HepG2 (cell line): ENCODE data around the gene GRIK1. TPM values are rescaled to one million over a fixed set of nuclear protein-coding genes. Genes with fewer than 3 reads are reported as not detected.

Experiments
- ATAC-seq: fragments of 200-7000 bp; cut with Tn5 transposase; 3 replicates; pipeline ENCODE4 v1.9.1; 2020; ENCODE audit warnings: mild to moderate bottlenecking, moderate library complexity
- BruUV-seq: library from RNA; stranded (reverse); fragments of 400-500 nt; replicated peaks from 2 replicates; lab custom pipeline; 2021; lab: Mats Ljungman, UMichigan
- CTCF ChIA-PET: fragments of 300-600 bp; formaldehyde crosslinking; extraction: SDS; loops from one replicate; lab custom pipeline; 2021; ENCODE audit warnings: low total read pairs, inconsistent platforms, low intra/inter-chr PET ratio; lab: Yijun Ruan, JAX
- POLR2A ChIA-PET: fragments of 350-600 bp; sonication (Branson Sonifier 250); formaldehyde crosslinking; loops from one replicate; lab custom pipeline; 2020; ENCODE audit warnings: antibody characterized with exemption, inconsistent platforms; lab: Yijun Ruan, JAX
- DNase-seq: peaks from one replicate; pipeline ENCODE4 v3.0.0-alpha.2; 2015; ENCODE audit warnings: low spot score
- FAIRE-seq: peaks from 3 replicates; lab custom pipeline; 2011; peaks lifted over from hg19 to GRCh38; lab: Jason Lieb, UNC
- H2AFZ ChIP-seq: one replicate; pipeline ENCODE4 v1.6.1; 2011; ENCODE audit warnings: low read length, inconsistent platforms
- H3K27ac ChIP-seq: fragments of 300-600 bp; 3 replicates; pipeline ENCODE4 v1.8.0; 2011; ENCODE audit warnings: mixed run types, mild to moderate bottlenecking, mixed read lengths, low read length, inconsistent platforms; ENCODE audit not compliant: insufficient read depth; ENCODE audit errors: extremely low read length
- H3K27me3 ChIP-seq, 2 experiments: fragments of 200-600 bp in 1 of 2; 2 replicates in 1 of 2; 3 replicates in 1 of 2; pipeline versions ENCODE4 v1.6.0 to v1.8.0; 2011; ENCODE audit warnings: low read length in 2 of 2, mild to moderate bottlenecking in 2 of 2, moderate library complexity in 2 of 2, inconsistent platforms in 1 of 2; ENCODE audit not compliant: insufficient read depth in 2 of 2, control insufficient read depth in 1 of 2
- H3K36me3 ChIP-seq, 2 experiments: fragments of 200-600 bp in 1 of 2; replicated peaks in 1 of 2; 2 replicates in 1 of 2; 3 replicates in 1 of 2; pipeline versions ENCODE4 v1.5.1 to v1.8.0; 2011; ENCODE audit warnings: low read length in 2 of 2, inconsistent platforms in 1 of 2; ENCODE audit not compliant: insufficient read depth in 2 of 2, control insufficient read depth in 1 of 2
- H3K4me1 ChIP-seq: 2 replicates; pipeline ENCODE4 v1.5.1; 2012; ENCODE audit warnings: low read length, inconsistent platforms; ENCODE audit not compliant: insufficient read depth
- H3K4me2 ChIP-seq: 2 replicates; pipeline ENCODE4 v1.6.0; 2011; ENCODE audit warnings: low read depth, low read length, inconsistent platforms
- H3K4me3 ChIP-seq, 3 experiments: fragments of 200-600 bp in 1 of 3; sonication (generic), shearing (Covaris generic) in 1 of 3; replicated peaks in 1 of 3; 2 replicates each; pipeline ENCODE4 v1.5.1; 2011 to 2016; ENCODE audit warnings: low read length in 3 of 3, inconsistent platforms in 2 of 3, low read depth in 2 of 3, mild to moderate bottlenecking in 2 of 3, control low read depth in 1 of 3, mixed read lengths in 1 of 3; ENCODE audit not compliant: insufficient read depth in 1 of 3
- H3K79me2 ChIP-seq: one replicate; pipeline ENCODE4 v1.6.1; 2011; ENCODE audit warnings: low read length, inconsistent platforms; ENCODE audit not compliant: insufficient read depth
- H3K9ac ChIP-seq: 2 replicates; pipeline ENCODE4 v1.6.0; 2011; ENCODE audit warnings: mild to moderate bottlenecking, low read depth, low read length, inconsistent platforms; ENCODE audit not compliant: insufficient read depth
- H3K9me3 ChIP-seq: 2 replicates; pipeline ENCODE4 v1.5.1; 2012; ENCODE audit warnings: mild to moderate bottlenecking, low read length
- H4K20me1 ChIP-seq: 2 replicates; pipeline ENCODE4 v1.6.0; 2011; ENCODE audit warnings: inconsistent platforms, mild to moderate bottlenecking, low read length, moderate library complexity; ENCODE audit not compliant: insufficient read depth
- CBX2 ChIP-seq, 2 experiments: fragments of 200-600 bp in 1 of 2; sonication (generic); formaldehyde crosslinking in 1 of 2; IDR thresholded peaks; 2 replicates each; pipeline versions ENCODE4 v1.7.0 to v1.8.1; 2018 to 2022; ENCODE audit warnings: low read depth in 2 of 2, low read length in 1 of 2, mild to moderate bottlenecking in 1 of 2, missing genetic modification reagents in 1 of 2
- KLF13 ChIP-seq: sonication (generic); formaldehyde crosslinking; IDR thresholded peaks from 2 replicates; pipeline ENCODE4 v1.4.0; 2020; ENCODE audit warnings: mild to moderate bottlenecking, missing genetic modification reagents
- KLF9 ChIP-seq: IDR thresholded peaks from 2 replicates; pipeline ENCODE4 v1.6.1; 2016; ENCODE audit warnings: low read depth
- LCORL ChIP-seq, 2 experiments: fragments of 450-650 bp in 1 of 2; sonication (generic) in 1 of 2; formaldehyde crosslinking in 1 of 2; IDR thresholded peaks; 2 replicates each; pipeline versions ENCODE4 v1.5.0 to v1.6.1; 2017 to 2020; ENCODE audit warnings: antibody characterized with exemption in 1 of 2, missing genetic modification reagents in 1 of 2
- POLR2A ChIP-seq, 2 experiments: IDR thresholded peaks; 2 replicates each; pipeline ENCODE4 v1.6.1; 2011; ENCODE audit warnings: low read depth in 2 of 2, low read length in 2 of 2, mild to moderate bottlenecking in 1 of 2, moderate library complexity in 1 of 2; ENCODE audit not compliant: insufficient read depth in 1 of 2
- REL ChIP-seq: sonication (generic); formaldehyde crosslinking; conservative IDR thresholded peaks from 2 replicates; pipeline ENCODE4 v1.8.0; 2022; ENCODE audit warnings: mild to moderate bottlenecking, missing genetic modification reagents, moderate library complexity
- ZBTB21 ChIP-seq: sonication (generic); formaldehyde crosslinking; IDR thresholded peaks from 2 replicates; pipeline ENCODE4 v1.4.0; 2020; ENCODE audit warnings: missing genetic modification reagents
- ZFP90 ChIP-seq: sonication (generic); formaldehyde crosslinking; IDR thresholded peaks from 2 replicates; pipeline ENCODE4 v1.8.0; 2022; ENCODE audit warnings: missing genetic modification reagents, mild to moderate bottlenecking, inconsistent platforms, borderline replicate concordance
- ZNF34 ChIP-seq: sonication (generic); formaldehyde crosslinking; IDR thresholded peaks from 2 replicates; pipeline ENCODE4 v1.4.0; 2020; ENCODE audit warnings: mild to moderate bottlenecking, missing genetic modification reagents, borderline replicate concordance
- ZNF563 ChIP-seq: sonication (generic); formaldehyde crosslinking; IDR thresholded peaks from 2 replicates; pipeline ENCODE4 v1.8.0; 2022; ENCODE audit warnings: mild to moderate bottlenecking, moderate library complexity, missing genetic modification reagents
- ZNF572 ChIP-seq: sonication (generic); formaldehyde crosslinking; IDR thresholded peaks from 2 replicates; pipeline ENCODE4 v1.5.1; 2020; ENCODE audit warnings: mild to moderate bottlenecking, missing genetic modification reagents
- WGBS: methylation state at CpG from one replicate; pipeline ENCODE4 v1.1.6; 2017; ENCODE audit warnings: low lambda C conversion rate; 5-methylcytosine and 5-hydroxymethylcytosine counted together
- in situ Hi-C: cut with HindIII; loops from 2 replicates; pipeline ENCODE4 v1.10.0; 2017; ENCODE audit warnings: low pct_unique_long_range_greater_than_20kb; ENCODE audit not compliant: extremely low pct_ligation_motif_present
- intact Hi-C: fragments of 100-400 bp; cut with micrococcal nuclease; formaldehyde crosslinking; loops from one replicate; pipeline ENCODE4 v1.10.0; 2022; ENCODE audit not compliant: unreplicated experiment
- polyA plus RNA-seq, 8 experiments: library from polyadenylated mRNA; depleted of rRNA in 3 of 8; stranded (reverse) in 7 of 8; unstranded in 1 of 8; fragments of >200 nt; fragmentation: Illumina TruSeq in 4 of 8; extraction: Trizol in 4 of 8; gene quantifications; 2 replicates each; pipeline versions ENCODE4 v1.2.1 to v1.2.3, GENCODE V29; 2011 to 2016; ENCODE audit warnings: low read depth in 4 of 8, missing spikeins in 1 of 8, mixed read lengths in 1 of 8; ENCODE audit not compliant: insufficient read depth in 1 of 8
- total RNA-seq, 5 experiments: library from RNA; depleted of rRNA; stranded (reverse); fragments of >200 nt; fragmentation: Illumina TruSeq; extraction: Trizol; gene quantifications; 2 replicates each; pipeline ENCODE4 v1.2.3, GENCODE V29; 2016; ENCODE audit warnings: low read depth in 1 of 5
- TF ChIP-seq, protein P1 (sequence below): sonication (generic); formaldehyde crosslinking; IDR thresholded peaks from 2 replicates; pipeline ENCODE4 v1.5.1; 2020; ENCODE audit warnings: mild to moderate bottlenecking, moderate library complexity, missing genetic modification reagents
- TF ChIP-seq, protein P2 (sequence below): sonication (generic); formaldehyde crosslinking; conservative IDR thresholded peaks from 2 replicates; pipeline ENCODE4 v1.8.0; 2022; ENCODE audit warnings: low read depth, missing genetic modification reagents
- TF ChIP-seq, protein P3 (sequence below): sonication (generic); formaldehyde crosslinking; IDR thresholded peaks from 2 replicates; pipeline ENCODE4 v1.4.0; 2020; ENCODE audit warnings: mild to moderate bottlenecking, missing genetic modification reagents, borderline replicate concordance
- TF ChIP-seq, protein P4 (sequence below): fragments of 450-650 bp; IDR thresholded peaks from 2 replicates; pipeline ENCODE4 v1.6.1; 2017
- TF ChIP-seq, protein P5 (sequence below): sonication (generic); formaldehyde crosslinking; IDR thresholded peaks from 2 replicates; pipeline ENCODE4 v1.4.0; 2020; ENCODE audit warnings: missing genetic modification reagents; ENCODE audit errors: not compliant biosample characterization

Gene GRIK1
- total and polyA plus RNA-seq, 2 of the 13 experiments (the other 11 are each of a cell fraction or from before 2014, with no cell fraction given), result not detected

DNA sequence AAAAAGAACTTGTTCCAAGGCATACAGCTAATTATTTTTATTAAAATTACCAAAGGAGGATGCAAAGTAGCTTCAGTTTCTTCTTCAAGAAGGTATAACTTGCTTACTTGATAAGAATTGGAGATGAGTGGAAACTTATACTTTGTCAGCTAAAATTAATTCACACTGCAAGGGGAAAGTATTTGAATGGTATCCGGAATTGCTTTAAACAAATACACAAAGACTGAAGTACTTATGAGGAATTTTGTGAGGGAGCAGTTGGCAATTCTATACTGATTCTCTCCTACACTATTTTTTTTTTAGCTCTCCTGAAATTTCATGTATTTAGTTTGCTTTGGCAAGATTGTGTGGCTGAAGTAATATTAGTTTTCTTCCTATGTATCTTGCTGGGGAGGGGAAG is 39.2 kb upstream of the GRIK1 start:
- H3K4me1 ChIP-seq, result no peaks in the 10 kb centered on the region
- FAIRE-seq (no peak), DNase-seq (no peak), ATAC-seq (no peak)
- ChIA-PET POLR2A (no interaction called here), CTCF (no interaction called here)
- H3K9ac ChIP-seq, result no peak overlapping the region
- H3K79me2 ChIP-seq, result no peaks in the 10 kb centered on the region
- H3K27ac ChIP-seq, result no peak overlapping the region
- TF ChIP-seq ZNF563 (no peak), ZNF34 (CRISPR knock-in tag) (no peak), KLF9 (CRISPR knock-in tag) (no peak), ZNF572 (CRISPR knock-in tag) (no peak), CBX2 (IDR thresholded peaks at IDR 0.05; ENCODE audit: low read depth, low read length) (no peak), CBX2 (CRISPR knock-in tag; IDR thresholded peaks at IDR 0.05; ENCODE audit: low read depth) (no peak), KLF13 (CRISPR knock-in tag) (no peak), ZBTB21 (CRISPR knock-in tag) (no peak), REL (CRISPR knock-in tag) (no peak), ZFP90 (CRISPR knock-in tag) (no peak), POLR2A (IDR thresholded peaks at IDR 0.05; ENCODE audit: insufficient read depth in 1 of 2, low read depth in 2 of 2, low read length in 2 of 2) (no peak), LCORL (IDR thresholded peaks at IDR 0.05) (no peak), LCORL (CRISPR knock-in tag; IDR thresholded peaks at IDR 0.05) (no peak)
- TF ChIP-seq, protein P1, sequence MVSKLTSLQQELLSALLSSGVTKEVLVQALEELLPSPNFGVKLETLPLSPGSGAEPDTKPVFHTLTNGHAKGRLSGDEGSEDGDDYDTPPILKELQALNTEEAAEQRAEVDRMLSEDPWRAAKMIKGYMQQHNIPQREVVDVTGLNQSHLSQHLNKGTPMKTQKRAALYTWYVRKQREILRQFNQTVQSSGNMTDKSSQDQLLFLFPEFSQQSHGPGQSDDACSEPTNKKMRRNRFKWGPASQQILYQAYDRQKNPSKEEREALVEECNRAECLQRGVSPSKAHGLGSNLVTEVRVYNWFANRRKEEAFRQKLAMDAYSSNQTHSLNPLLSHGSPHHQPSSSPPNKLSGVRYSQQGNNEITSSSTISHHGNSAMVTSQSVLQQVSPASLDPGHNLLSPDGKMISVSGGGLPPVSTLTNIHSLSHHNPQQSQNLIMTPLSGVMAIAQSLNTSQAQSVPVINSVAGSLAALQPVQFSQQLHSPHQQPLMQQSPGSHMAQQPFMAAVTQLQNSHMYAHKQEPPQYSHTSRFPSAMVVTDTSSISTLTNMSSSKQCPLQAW (CRISPR knock-in tag), result no peak
- TF ChIP-seq, protein P2, sequence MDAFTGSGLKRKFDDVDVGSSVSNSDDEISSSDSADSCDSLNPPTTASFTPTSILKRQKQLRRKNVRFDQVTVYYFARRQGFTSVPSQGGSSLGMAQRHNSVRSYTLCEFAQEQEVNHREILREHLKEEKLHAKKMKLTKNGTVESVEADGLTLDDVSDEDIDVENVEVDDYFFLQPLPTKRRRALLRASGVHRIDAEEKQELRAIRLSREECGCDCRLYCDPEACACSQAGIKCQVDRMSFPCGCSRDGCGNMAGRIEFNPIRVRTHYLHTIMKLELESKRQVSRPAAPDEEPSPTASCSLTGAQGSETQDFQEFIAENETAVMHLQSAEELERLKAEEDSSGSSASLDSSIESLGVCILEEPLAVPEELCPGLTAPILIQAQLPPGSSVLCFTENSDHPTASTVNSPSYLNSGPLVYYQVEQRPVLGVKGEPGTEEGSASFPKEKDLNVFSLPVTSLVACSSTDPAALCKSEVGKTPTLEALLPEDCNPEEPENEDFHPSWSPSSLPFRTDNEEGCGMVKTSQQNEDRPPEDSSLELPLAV (CRISPR knock-in tag), result no peak
- TF ChIP-seq, protein P3, sequence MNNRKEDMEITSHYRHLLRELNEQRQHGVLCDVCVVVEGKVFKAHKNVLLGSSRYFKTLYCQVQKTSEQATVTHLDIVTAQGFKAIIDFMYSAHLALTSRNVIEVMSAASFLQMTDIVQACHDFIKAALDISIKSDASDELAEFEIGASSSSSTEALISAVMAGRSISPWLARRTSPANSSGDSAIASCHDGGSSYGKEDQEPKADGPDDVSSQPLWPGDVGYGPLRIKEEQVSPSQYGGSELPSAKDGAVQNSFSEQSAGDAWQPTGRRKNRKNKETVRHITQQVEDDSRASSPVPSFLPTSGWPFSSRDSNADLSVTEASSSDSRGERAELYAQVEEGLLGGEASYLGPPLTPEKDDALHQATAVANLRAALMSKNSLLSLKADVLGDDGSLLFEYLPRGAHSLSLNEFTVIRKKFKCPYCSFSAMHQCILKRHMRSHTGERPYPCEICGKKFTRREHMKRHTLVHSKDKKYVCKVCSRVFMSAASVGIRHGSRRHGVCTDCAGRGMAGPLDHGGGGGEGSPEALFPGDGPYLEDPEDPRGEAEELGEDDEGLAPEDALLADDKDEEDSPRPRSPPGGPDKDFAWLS, result no peak
- TF ChIP-seq, protein P4, sequence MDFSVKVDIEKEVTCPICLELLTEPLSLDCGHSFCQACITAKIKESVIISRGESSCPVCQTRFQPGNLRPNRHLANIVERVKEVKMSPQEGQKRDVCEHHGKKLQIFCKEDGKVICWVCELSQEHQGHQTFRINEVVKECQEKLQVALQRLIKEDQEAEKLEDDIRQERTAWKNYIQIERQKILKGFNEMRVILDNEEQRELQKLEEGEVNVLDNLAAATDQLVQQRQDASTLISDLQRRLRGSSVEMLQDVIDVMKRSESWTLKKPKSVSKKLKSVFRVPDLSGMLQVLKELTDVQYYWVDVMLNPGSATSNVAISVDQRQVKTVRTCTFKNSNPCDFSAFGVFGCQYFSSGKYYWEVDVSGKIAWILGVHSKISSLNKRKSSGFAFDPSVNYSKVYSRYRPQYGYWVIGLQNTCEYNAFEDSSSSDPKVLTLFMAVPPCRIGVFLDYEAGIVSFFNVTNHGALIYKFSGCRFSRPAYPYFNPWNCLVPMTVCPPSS, result no peak
- TF ChIP-seq, protein P5, sequence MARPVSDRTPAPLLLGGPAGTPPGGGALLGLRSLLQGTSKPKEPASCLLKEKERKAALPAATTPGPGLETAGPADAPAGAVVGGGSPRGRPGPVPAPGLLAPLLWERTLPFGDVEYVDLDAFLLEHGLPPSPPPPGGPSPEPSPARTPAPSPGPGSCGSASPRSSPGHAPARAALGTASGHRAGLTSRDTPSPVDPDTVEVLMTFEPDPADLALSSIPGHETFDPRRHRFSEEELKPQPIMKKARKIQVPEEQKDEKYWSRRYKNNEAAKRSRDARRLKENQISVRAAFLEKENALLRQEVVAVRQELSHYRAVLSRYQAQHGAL (CRISPR knock-in tag), result no peak
- H3K4me2 ChIP-seq, result no peak overlapping the region
- 50% methylated on average over 1 of the region's 1 CpG for WGBS
- H3K4me3 ChIP-seq, result no peak overlapping the region
- peaks cover 66% of the 10 kb centered on the region for H3K9me3 ChIP-seq
- BruUV-seq, result no TSS peak
- intact Hi-C loops, result no loop called here
- H3K36me3 ChIP-seq, result no peaks in the 10 kb centered on the region
- H2AFZ ChIP-seq, result no peak overlapping the region
- in situ Hi-C loops, result no loop called here
- H4K20me1 ChIP-seq, result no peaks in the 10 kb centered on the region
- no peaks in the 10 kb centered on the region for H3K27me3 ChIP-seq
